ENCODE results near the gene EFCAB6. TPM values are rescaled to one million over a fixed set of nuclear protein-coding genes. Genes with fewer than 3 reads are reported as not detected.

The EFCAB6 gene
- 1 to 10 TPM; 2.0 to 3.2 TPM for total RNA-seq
- polyA plus RNA-seq (ENCODE audit: insufficient read length in 6 of 6), result 1 to 10 TPM; 3.1 to 5.5 (median 3.9) TPM
- long read RNA-seq, donor 1, partial matches to known transcripts, result 181 of 181 reads
- long read RNA-seq, donor 1, other reads (novel, unspliced or antisense), result 0 of 181 reads
- long read RNA-seq, donor 2, result 0 reads
- long read RNA-seq, donor 3, result 0 reads
- long read RNA-seq, donor 4, result 0 reads
- long read RNA-seq, donor 5, result 0 reads
- long read RNA-seq, donor 6, result 0 reads
- long read RNA-seq, donor 7, result 0 reads
- long read RNA-seq, donor 8, result 0 reads
- long read RNA-seq, donor 9, result 0 reads
- long read RNA-seq, donor 10, result 0 reads
- long read RNA-seq, donor 11, result 0 reads
- long read RNA-seq, donor 12, result 0 reads

GRCh38 chr22:43812149-43812842 lies at the start of gene EFCAB6:
EFCAB6 (minus strand) TSS chr22:43812305; CDS start chr22:43782318, 29,987 bp downstream.
- TF ChIP-seq CTCF (IDR thresholded peaks at IDR 0.05), result no peak
- Histone ChIP-seq H3K27me3 (no peaks in the 10 kb centered on the region), H3K4me3 (peak within 1 kb of the TSS; percentile 80 to 82), H3K9me3 (no peaks in the 10 kb centered on the region), H3K36me3 (no peaks in the 10 kb centered on the region), H3K27ac (peak within 1 kb of the TSS; percentile 70 to 84), H3K4me1 (peaks cover 5 to 16% of the 10 kb centered on the region in 2 donors)
- intact Hi-C loops (cut with DNase I), result no loop called here
- DNase-seq (peak; percentile 90 to 97 (median 94)), ATAC-seq (peak; percentile 99)

GRCh38 chr22:43861529-43861928 lies 49.4 kb upstream of the EFCAB6 start:
- H3K9me3 ChIP-seq, result peaks cover 0 to 1% of the 10 kb centered on the region in 2 donors
- H3K4me3 ChIP-seq, result no peak overlapping the region
- peaks cover 34 to 81% of the 10 kb centered on the region in 2 donors for H3K27me3 ChIP-seq
- intact Hi-C loops (cut with DNase I), result no loop called here
- peaks cover 0 to 3% of the 10 kb centered on the region in 2 donors for H3K4me1 ChIP-seq
- ATAC-seq, result no peak
- TF ChIP-seq CTCF (IDR thresholded peaks at IDR 0.05), result no peak
- H3K27ac ChIP-seq, result no peak overlapping the region
- peak in 1 of 4 donors; percentile 18 for DNase-seq
- H3K36me3 ChIP-seq, result no peaks in the 10 kb centered on the region

- H3K27me3 ChIP-seq, result peaks cover 34 to 81% of the 10 kb centered on the region in 2 donors
Observed at GRCh38 chr22:43860831-43861230, 48.7 kb upstream of the EFCAB6 start.

GRCh38 chr22:43860126-43860525 lies 48.0 kb upstream of the EFCAB6 start:
- no peak for TF ChIP-seq CTCF (IDR thresholded peaks at IDR 0.05)
- Histone ChIP-seq H3K27me3 (peaks cover 34 to 74% of the 10 kb centered on the region in 2 donors), H3K27ac (no peak overlapping the region), H3K9me3 (peaks cover 0 to 2% of the 10 kb centered on the region in 2 donors), H3K36me3 (no peaks in the 10 kb centered on the region), H3K4me1 (peaks cover 0 to 3% of the 10 kb centered on the region in 2 donors), H3K4me3 (no peak overlapping the region)
- ATAC-seq (no peak), DNase-seq (peak in 1 of 4 donors; percentile 7)
- intact Hi-C loops (cut with DNase I), result no loop called here

More at GRCh38 chr22:43860831-43861230, 48.7 kb upstream of the EFCAB6 start:
- peaks cover 0 to 2% of the 10 kb centered on the region in 2 donors for H3K9me3 ChIP-seq
- intact Hi-C loops (cut with DNase I), result no loop called here
- no peak overlapping the region for H3K4me3 ChIP-seq
- no peaks in the 10 kb centered on the region for H3K36me3 ChIP-seq
- no peak for ATAC-seq
- peaks cover 0 to 3% of the 10 kb centered on the region in 2 donors for H3K4me1 ChIP-seq
- H3K27ac ChIP-seq, result no peak overlapping the region
- no peak for TF ChIP-seq CTCF (IDR thresholded peaks at IDR 0.05)
- peak in 1 of 4 donors; percentile 3 for DNase-seq

- ATAC-seq (no peak), DNase-seq (no peak)
- H3K36me3 ChIP-seq, result no peaks in the 10 kb centered on the region
- TF ChIP-seq CTCF (IDR thresholded peaks at IDR 0.05), result no peak
- peaks cover 0 to 2% of the 10 kb centered on the region in 2 donors for H3K9me3 ChIP-seq
- peaks cover 32 to 69% of the 10 kb centered on the region in 2 donors for H3K27me3 ChIP-seq
- H3K27ac ChIP-seq, result no peak overlapping the region
- no peak overlapping the region for H3K4me3 ChIP-seq
- peaks cover 0 to 3% of the 10 kb centered on the region in 2 donors for H3K4me1 ChIP-seq
- intact Hi-C loops (cut with DNase I), result no loop called here
Observed at GRCh38 chr22:43859621-43860020, 47.5 kb upstream of the EFCAB6 start.

Data from left lung (tissue), 14 donors.